Activated CD8-positive, alpha-beta memory T cell treated with anti-CD3 and anti-CD28 coated beads, Interleukin-2, amount 50 U/mL, for 1 hour (primary cell): ENCODE data around the gene RBFOX2.

Experiments used
- DNase-seq: peaks from one replicate; pipeline ENCODE4 v3.0.0-alpha.2; 2020; ENCODE audit errors: extremely low read depth

Gene RBFOX2

GRCh38 chr22:35973388-35973787 is 55.2 kb downstream of the RBFOX2 start:
- DNase-seq: no peak

DNA sequence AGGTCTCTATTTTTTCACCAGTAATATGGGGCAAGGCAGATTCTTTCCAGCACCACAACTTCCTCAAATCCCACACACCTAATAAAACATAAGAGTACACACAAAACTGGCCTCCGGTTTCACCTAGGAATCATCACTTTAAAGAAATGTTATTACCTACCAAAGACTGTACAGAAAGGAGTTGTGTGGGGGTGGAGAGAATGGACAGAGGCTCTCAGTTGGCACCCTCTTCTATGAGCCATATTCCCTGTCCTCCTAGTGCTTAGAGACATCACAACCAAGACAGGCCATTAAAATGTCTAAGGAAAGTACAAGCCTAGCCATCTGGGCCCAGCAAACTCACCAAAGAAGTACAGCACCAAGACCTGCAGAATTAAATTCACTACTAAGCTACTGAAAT is 56.1 kb downstream of the RBFOX2 start:
- DNase-seq: no peak

- no peak for DNase-seq
Measured at GRCh38 chr22:35971456-35972119, 57.0 kb downstream of the RBFOX2 start.

- no peak for DNase-seq
Measured at GRCh38 chr22:35970616-35971455, 57.8 kb downstream of the RBFOX2 start.

GRCh38 chr22:35967046-35967397 is 61.6 kb downstream of the RBFOX2 start:
- no peak for DNase-seq

GRCh38 chr22:35966314-35967045 is 62.1 kb downstream of the RBFOX2 start:
- DNase-seq: no peak

GRCh38 chr22:35963237-35963810 is 65.3 kb downstream of the RBFOX2 start:
- no peak for DNase-seq

GRCh38 chr22:35961480-35962295 is 66.9 kb downstream of the RBFOX2 start:
- DNase-seq: no peak

DNA sequence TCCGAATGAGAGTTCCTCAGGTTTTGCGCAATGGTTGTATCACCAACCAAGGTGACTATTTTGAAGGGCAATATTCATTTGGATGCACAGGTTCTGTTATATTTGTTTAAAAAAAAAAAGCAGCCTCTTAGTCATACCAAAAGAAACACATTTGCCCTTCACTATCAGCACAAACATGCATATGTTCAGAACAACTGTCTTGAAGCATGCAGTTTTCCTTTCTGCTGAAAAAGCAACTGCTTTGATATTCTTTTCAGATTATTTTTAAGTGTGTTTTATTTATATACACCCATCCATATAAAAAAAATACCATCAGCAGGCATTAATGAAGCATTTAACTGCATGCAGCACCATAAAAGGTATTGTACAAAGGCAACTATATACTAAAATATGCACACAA is 67.8 kb downstream of the RBFOX2 start:
- DNase-seq: no peak

DNA sequence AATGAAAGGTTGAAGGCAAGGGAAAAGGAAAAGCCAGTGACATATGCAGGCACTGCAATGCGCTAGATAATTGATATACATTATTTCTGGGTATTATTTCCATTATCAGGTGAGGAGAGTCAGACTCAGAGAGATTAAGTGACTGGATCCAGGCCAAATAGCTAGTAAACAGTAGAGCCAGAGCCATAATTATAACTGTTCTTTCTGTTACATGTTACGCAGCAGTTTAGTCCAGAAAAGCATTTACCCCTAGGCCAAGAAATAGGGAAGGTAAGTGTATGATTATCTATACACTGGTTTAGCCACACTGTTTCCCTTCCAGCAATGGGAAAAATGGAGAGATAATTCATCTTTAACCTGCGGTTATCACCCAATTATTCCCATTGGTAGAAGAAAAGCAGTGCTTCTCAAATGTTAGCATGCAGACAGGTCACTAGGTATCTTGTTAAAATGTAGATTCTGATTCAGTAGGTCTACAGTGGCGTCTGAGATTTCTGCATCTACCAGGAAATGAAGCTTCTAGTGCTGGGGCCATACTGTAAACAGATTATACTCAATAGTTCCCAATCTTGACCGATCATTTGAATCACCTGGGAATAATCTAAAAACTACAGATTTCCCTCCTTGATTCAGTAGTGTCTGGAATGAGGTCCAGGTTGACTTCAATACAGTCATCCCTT is 69.4 kb downstream of the RBFOX2 start:
- no peak for DNase-seq

DNA sequence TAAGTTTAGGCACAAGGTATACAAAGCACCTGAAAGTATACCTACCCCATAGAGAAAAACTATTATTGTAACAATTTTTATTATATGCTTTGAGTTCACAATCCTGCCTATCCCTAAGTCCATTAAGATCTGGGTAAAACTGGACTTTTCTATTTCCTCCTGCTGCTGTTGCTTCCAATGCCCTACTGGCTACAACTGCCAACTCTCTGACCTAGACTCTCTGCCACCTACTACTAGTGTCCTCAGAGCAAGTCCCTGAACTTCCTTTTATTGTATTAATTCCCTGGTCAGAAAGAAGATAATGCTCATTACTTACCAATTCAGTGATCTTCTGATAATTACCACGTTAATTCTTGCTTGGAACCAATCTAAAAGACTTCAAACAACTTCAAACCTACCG is 70.3 kb downstream of the RBFOX2 start:
- DNase-seq: no peak

- no peak for DNase-seq
Measured at GRCh38 chr22:35957589-35957988, 71.0 kb downstream of the RBFOX2 start.

GRCh38 chr22:35956850-35957249 is 71.8 kb downstream of the RBFOX2 start:
- no peak for DNase-seq

- no peak for DNase-seq
Measured at GRCh38 chr22:35955546-35955945, 73.1 kb downstream of the RBFOX2 start.

DNA sequence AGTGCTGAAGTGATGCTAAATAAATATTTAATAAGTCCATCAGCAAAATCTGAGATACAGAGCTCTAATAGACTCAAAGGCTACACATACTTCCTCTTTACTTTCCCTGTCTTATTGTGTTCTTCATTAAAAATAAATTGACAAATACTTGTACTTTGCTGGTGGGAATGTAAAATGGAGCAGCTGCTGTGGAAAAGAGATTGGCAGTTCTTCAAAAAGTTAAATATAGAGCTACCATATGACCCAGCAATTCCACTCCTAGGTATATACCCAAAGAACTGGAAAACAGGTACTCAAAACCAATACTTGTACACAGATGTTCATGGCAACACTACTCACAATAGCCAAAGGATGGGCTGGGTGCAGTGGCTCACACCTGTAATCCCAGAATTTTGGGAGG is 76.0 kb downstream of the RBFOX2 start:
- DNase-seq: no peak

DNA sequence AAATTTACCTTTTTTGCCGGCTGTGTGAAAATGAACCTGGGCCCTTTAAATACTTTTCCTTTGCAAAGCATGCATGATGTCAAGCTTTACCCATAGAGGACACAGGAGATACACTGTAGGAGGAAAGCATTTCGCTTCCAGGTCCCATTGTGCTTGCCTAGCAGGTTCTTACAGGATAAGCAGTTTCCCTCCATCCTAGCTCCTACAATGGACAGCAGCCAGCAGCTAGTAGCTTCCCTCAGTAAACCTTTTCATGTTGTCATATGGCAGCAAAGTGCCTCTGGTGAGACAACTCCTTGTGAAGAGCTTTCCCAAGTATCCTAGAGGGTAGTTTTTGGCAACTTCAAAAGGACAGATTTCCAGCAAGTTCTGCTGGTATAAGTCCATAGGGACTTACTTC is 78.4 kb downstream of the RBFOX2 start:
- DNase-seq: no peak

- no peak for DNase-seq
Measured at GRCh38 chr22:35949243-35949642, 79.4 kb downstream of the RBFOX2 start.

- DNase-seq: no peak
Measured at GRCh38 chr22:35947794-35948425, 80.7 kb downstream of the RBFOX2 start.

- DNase-seq: no peak
Measured at GRCh38 chr22:35944458-35944857, 84.2 kb downstream of the RBFOX2 start.

- no peak for DNase-seq
Measured at GRCh38 chr22:35940166-35940565, 88.5 kb downstream of the RBFOX2 start.
